GM21576 (cell line): ENCODE measurements around the gene TM4SF4.

ENCODE experiments used
- ATAC-seq: cut with Tn5 transposase; IDR thresholded peaks from one replicate; pipeline ENCODE4 v1.9.1; 2021; ENCODE audit warnings: mild to moderate bottlenecking, moderate library complexity; ENCODE audit not compliant: unreplicated experiment

Gene TM4SF4

GRCh38 chr3:149542375-149543312 is 68.1 kb downstream of the TM4SF4 start:
- ATAC-seq: no peak

- ATAC-seq: no peak
Measured at GRCh38 chr3:149545049-149545448, 70.6 kb downstream of the TM4SF4 start.

GRCh38 chr3:149547413-149547812 is 72.9 kb downstream of the TM4SF4 start:
- ATAC-seq: no peak

GRCh38 chr3:149547954-149548668 is 73.6 kb downstream of the TM4SF4 start:
- no peak for ATAC-seq

GRCh38 chr3:149548669-149549065 is 74.2 kb downstream of the TM4SF4 start:
- no peak for ATAC-seq

GRCh38 chr3:149551500-149551899 is 77.0 kb downstream of the TM4SF4 start:
- ATAC-seq: no peak

GRCh38 chr3:149552700-149553099 is 78.2 kb downstream of the TM4SF4 start:
- ATAC-seq: no peak
